ENCODE measurements around the gene DNAJC17.

The DNAJC17 gene

GRCh38 chr15:40829115-40829514, 21.8 kb upstream of the DNAJC17 start:
- DNase-seq (ENCODE audit: low read depth), result no peak

DNA sequence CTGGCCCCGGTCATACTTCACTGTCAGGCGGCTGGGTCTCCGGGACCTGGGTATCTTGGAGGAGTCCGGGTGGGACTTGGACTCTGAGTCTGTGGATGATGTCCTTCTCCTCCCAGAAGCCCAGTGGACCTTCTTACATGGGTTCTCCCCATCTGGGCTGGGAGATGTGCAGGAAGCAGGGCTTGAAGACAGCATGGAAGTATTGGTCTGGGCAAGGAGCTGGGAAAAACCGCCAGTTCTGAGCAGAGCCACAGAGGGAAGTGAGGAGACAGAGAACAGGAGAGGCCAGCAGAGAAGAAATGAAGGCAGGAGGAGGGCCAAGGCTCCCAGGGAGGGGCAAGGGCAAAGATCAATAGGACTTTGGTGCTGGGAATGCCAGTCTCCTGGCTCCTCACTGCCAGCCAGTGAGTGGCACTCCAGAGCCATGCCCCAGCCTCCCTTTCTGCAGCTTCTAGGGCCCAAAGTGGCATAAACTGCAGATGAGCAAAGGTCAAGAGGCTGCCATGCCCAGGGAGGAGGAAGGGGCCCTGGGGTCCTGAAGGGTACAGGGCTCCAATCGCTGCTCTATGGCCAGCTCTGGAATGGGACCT, 21.3 kb upstream of the DNAJC17 start, which contains the start of gene PPP1R14D:
PPP1R14D (minus strand) TSS at position 262 of the 590 bp plus-strand sequence; CDS start at position 195, 67 bp downstream.
- DNase-seq (ENCODE audit: low read depth), result no peak

GRCh38 chr15:40826423-40827075, 19.3 kb upstream of the DNAJC17 start:
- no peak for DNase-seq (ENCODE audit: low read depth)

- DNase-seq (ENCODE audit: low read depth), result no peak
These were observed 18.6 kb upstream of the DNAJC17 start for GRCh38 chr15:40825661-40826422.

GRCh38 chr15:40823572-40824343, 16.5 kb upstream of the DNAJC17 start:
- DNase-seq (ENCODE audit: low read depth), result peak; percentile 26

DNA sequence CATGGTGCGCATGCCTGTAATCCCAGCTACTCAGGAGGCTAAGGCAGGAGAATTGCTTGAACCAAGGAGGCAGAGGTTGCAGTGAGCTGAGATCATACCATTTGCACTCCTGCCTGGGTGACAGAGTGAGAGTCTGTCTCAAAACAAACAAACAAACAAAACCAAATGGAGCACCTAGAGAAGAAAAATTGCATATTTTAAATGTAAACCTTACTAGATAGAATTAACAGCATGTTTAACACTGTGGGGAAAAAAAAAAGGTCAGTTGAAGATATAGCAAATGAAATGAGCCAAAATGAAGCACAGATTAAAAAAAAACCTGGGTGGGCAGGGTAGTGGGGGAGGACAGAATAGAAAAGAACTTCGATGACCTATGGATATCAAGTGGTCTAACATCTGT, 13.9 kb upstream of the DNAJC17 start:
- no peak for DNase-seq (ENCODE audit: low read depth)

DNA sequence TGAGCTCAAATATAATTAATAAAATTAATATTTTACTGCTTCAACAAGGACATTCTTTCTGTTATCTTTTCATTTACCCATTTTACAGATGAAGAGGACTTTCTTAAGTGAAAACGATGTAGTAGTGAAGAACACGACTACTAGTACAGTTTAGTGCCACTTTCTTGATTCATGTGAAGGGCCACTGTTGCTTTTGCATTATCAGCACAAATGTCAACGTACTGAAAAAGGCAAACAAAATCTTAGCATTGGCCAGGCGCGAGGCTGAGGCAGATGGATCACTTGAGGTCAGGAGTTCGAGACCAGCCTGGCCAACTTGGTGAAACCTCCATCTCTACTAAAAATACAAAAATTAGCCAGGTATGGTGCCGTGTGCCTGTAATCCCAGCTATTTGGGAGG, 11.8 kb upstream of the DNAJC17 start:
- DNase-seq (ENCODE audit: low read depth), result no peak

DNA sequence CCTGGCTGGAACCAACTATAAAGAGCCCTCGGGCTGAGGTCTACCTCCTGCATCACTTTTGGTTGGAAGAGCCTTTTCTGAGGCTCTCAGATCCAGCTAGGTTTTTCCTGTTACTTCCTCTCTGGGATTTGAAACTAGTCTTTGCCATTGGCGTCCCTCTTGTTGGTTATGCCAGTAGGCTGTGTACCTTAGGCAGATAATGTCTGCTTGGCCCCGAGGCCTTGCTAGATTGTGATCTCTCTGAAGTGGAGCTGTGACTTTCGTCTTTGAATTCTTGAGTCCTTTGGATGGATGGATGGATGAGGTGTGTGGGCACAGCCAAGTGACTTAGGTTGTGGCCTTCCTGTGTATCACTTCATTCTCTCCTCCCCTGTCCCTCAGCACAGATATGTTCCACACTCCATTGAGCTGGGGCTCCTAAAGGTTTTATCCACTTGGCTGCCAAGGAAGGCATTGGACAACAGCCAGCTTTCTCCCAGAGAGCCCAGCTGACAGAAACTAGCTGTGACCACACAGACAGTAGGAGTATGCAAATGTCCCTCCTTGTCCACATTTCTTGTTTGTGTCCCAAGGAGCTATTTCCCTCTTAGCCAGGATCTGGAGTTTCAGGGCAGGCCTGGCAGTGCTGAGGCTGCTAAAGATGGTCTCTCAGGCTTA, 7.9 kb upstream of the DNAJC17 start:
- no peak for DNase-seq (ENCODE audit: low read depth)

DNA sequence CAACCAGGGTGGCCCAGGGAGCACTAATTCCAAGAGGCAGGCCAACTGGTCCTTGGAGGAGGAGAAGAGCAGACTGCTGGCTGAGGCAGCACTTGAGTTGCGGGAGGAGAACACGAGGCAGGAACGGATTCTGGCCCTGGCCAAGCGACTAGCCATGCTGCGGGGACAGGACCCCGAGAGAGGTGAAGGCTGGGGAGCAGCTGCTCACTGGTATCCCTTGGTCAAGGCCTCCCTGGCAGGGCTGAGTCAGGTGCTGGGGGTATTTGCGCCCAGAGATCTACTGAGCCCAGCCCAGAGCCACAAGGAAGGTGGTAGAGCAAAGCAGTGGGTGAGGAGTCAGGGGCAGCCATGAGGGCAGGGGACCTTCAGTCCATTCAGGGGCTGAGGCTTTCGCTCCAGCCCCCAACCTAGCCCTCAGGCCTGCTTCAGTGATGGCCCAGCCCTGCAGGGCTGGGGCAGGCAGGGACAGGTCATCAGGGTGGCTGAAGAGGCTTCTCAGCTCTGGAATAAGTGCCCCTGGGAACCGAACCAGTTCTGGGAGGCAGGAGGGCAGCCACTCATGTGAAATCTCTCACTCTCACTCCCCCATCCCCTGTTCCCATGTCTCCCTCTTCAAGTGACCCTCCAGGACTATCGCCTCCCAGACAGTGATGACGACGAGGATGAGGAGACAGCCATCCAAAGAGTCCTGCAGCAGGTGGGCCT, 5.6 kb upstream of the DNAJC17 start:
- DNase-seq (ENCODE audit: low read depth), result no peak

DNA sequence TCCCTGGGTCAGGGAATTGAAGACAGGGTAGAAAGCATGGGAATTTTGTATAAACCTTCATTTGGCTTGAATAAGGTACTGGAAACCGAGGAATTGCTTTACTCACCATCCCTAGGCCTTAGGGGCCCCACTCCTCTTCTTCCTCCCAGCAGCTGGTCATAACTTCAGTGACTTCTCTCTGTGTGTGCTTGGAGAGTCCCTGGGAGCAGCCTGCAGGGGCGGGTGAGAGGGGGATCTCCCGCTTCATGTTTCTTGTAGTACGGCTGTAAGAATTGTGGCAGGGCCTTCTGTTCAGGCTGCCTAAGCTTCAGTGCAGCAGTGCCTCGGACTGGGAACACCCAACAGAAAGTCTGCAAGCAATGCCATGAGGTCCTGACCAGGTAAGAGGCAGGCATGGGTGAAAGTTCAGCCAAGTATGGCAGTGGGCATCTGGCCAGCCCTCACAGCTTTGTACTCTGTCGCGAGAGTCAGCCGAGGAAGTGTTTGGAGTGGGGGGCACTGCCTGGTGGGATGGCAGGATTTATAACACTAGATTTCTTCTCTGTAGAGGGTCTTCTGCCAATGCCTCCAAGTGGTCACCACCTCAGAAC, 1.7 kb upstream of the DNAJC17 start:
- no peak for DNase-seq (ENCODE audit: low read depth)

DNA sequence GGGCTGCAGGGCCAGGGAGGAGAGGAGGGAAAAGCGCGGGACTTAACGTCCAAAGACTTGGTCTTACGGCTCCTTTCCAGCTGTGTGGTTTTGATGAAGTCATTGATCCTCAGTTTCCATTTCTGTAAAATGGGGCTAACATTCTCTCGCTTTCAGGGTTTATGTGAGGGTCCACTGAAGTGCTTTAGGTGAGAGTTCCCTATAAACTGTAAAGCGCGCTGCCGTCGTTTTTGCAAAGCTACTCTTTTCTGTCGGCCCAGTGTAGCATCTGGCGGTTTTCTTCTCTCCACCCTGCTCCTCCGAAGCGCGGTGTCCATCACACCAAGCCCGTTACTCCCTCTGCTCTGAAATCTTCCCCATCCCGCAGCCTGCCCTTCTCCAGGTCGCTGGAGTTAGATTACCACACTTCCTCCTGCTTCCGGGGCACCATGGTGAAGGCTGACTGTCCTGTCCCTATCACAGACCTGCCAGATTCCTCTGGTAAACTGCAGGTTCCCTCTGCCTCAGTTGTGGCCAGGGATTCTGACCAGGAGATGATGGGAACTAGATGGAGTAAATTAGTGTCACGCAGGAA, 702 bp upstream of the DNAJC17 start:
- no peak for DNase-seq (ENCODE audit: low read depth)

DNA sequence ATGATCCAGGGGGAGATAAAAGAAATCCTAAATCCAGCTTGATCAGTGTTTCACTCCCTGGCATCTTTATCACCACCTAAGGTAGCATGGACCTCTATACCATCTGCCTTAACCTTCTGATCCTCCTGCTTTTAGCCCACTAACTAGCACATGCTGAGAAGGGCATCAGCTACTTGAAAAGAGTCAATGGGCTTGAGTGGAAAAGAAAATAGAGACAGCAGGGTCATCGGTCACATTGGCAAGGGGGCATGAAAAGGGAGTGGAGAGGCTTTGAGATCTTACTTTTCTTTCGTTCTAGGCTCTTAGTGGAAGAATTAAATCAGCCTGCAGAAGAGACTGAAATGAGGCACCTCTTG, 623 bp downstream of the DNAJC17 start:
- no peak for DNase-seq (ENCODE audit: low read depth)

- DNase-seq (ENCODE audit: low read depth), result no peak
These were observed 3.6 kb downstream of the DNAJC17 start for GRCh38 chr15:40803688-40804087.

DNA sequence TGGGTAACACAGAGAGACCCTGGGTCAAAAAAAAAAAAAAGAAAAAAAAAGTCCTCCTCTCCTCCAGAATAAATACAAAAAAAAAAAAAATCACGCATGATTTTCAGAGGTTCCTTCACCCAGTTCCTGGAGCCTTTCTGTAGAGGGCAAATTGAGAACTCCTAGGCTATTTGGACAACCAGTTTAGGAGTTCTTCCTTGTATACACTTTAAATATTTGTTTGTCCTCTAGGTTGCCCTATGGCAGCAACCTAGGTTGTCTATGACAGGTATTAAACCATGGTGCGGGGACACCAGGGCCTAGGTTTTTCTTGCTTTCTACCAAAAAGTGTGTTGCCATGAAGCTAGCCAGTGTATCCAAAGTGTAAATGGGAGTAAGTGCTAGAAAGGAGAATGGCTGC, 4.2 kb downstream of the DNAJC17 start:
- no peak for DNase-seq (ENCODE audit: low read depth)

DNA sequence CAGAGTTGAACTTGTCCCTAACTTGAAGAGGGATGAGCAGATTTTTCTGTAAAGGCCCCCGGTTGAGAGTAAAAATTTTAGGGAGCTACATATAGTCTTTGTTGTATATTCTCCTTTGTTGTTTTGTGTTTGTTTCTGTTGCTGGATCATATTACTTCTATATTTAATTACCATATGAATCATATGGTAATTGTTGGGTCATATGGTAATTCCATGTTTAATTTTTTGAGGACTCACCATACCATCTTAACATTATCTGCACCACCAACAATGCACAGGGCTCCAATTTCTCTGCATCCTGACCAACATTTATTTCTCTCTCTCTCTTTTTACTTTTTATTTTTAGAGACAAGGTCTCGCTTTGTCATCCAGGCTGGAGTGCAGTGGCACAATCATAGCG, 7.8 kb downstream of the DNAJC17 start:
- no peak for DNase-seq (ENCODE audit: low read depth)

DNA sequence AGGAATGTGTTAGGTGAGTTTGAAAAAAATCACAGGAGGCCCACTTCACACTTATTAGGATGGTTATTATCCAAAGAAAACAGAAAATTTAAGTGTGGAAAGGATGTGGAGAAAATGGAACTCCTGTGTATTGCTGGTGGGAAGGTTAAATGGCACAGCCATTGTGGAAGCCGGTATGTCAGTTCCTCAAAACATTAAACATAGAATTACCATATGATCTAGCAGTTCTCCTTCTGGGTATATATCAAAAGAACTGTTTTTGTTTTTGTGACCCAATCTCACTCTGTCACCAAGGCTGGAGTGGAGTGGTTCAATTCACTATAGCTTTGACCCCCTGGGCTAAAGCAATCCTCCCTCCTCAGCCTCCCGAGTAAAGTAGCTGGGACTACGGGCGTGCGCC, 10.8 kb downstream of the DNAJC17 start:
- DNase-seq (ENCODE audit: low read depth), result no peak

- DNase-seq (ENCODE audit: low read depth), result no peak
These were observed 11.2 kb downstream of the DNAJC17 start for GRCh38 chr15:40796041-40796440.

DNA sequence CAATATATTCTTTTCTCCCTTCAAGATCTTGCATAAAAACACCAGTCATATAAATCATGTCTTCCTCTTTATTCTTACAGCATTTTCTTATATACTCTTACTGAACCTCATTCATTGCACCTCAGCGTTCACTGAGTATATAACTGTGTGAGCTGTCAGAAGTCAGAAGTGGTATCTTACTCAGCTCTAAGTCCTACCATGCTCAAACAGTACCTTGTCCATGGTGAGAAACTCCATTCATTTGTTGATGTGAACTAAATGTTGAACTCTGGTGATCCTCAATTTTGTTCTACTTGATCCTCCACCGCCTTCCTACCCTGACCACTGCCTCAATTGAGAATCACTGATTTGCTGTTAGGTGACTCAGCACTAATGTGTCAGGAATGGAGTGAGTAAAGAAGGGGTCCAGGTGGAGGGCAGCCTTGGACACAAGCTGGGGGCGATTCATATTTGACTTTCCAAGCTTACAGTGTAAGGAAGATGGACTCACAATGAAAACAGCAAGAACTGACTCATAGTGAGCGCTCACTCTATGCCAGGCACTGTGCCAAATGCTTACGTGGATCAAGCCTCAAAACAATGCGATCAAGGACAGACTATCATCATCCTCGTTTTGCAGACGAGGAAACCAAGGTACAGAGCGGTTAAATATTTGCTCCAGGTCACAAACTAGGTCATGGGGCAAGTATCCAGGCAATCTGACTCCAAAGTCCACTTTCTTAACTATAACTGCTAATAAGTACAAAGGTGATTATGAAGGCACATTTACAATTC, 13.9 kb downstream of the DNAJC17 start:
- DNase-seq (ENCODE audit: low read depth), result peak; percentile 90

DNA sequence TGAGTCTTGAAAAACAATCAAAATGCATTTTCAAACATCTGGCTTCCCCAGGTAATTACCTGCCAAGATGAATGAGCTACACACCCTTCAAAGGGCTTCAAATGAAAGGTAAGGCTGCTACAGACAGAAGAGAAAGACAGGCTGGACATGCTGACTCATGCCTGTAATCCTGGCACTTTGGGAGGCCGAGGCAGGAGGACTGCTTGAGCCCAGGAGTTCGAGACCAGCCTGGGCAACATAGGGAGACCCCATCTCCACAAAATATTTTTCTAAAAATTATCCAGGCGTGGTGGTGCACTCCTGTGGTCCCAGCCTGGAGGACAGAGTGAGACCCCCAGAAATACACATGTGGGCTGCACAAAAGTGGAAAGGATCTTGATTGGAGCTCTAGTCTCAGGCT, 14.9 kb downstream of the DNAJC17 start:
- no peak for DNase-seq (ENCODE audit: low read depth)

DNA sequence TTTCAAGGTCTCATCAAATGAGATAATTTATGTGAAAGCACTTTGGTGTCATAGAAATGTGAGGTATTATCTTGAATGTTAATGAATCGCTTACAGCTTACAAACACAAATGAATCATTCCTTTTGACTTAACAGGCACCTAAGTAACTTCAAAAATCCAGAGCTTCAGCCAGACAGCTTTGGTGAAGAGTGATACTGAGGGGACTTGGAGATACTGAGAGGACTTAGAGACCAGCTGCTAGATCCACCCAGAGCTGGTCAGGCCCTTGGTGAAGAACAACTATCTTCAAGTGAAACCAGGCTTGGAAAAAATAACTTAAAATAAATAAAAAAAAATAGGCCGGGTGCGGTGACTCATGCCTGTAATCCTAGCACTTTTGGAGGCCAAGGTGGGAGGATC, 16.6 kb downstream of the DNAJC17 start:
- no peak for DNase-seq (ENCODE audit: low read depth)
